ENCODE data around the gene UBAC2. TPM values are rescaled to one million over a fixed set of nuclear protein-coding genes. Genes with fewer than 3 reads are reported as not detected.

The UBAC2 gene
- total and polyA plus RNA-seq, 11 donors, result 32.6 to 66.9 (median 48.5) TPM

GRCh38 chr13:99226513-99226912 is 25.9 kb downstream of the UBAC2 start:
- 65 to 72% (median 68%) methylated on average over 2 of the region's 2 CpGs for whole genome bisulfite sequencing, 4 donors
- H3K9me3 ChIP-seq, result peaks cover 0 to 14% (median 0%) of the 10 kb centered on the region in 12 donors
- peak overlapping the region in 6 of 12 donors; percentile 13 to 85 (median 25) for H3K27ac ChIP-seq
- no peaks in the 10 kb centered on the region for H3K27me3 ChIP-seq
- ATAC-seq, result no peak
- DNase-seq, result no peak
- peaks cover 0 to 3% (median 0%) of the 10 kb centered on the region in 9 donors for H3K36me3 ChIP-seq
- intact Hi-C loops (cut with DNase I), result no loop called here
- H3K4me3 ChIP-seq, result no peak overlapping the region
- peaks cover 4 to 98% (median 51%) of the 10 kb centered on the region in 12 donors for H3K4me1 ChIP-seq
- TF ChIP-seq, protein P1, sequence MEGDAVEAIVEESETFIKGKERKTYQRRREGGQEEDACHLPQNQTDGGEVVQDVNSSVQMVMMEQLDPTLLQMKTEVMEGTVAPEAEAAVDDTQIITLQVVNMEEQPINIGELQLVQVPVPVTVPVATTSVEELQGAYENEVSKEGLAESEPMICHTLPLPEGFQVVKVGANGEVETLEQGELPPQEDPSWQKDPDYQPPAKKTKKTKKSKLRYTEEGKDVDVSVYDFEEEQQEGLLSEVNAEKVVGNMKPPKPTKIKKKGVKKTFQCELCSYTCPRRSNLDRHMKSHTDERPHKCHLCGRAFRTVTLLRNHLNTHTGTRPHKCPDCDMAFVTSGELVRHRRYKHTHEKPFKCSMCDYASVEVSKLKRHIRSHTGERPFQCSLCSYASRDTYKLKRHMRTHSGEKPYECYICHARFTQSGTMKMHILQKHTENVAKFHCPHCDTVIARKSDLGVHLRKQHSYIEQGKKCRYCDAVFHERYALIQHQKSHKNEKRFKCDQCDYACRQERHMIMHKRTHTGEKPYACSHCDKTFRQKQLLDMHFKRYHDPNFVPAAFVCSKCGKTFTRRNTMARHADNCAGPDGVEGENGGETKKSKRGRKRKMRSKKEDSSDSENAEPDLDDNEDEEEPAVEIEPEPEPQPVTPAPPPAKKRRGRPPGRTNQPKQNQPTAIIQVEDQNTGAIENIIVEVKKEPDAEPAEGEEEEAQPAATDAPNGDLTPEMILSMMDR (IDR thresholded peaks at IDR 0.05), result no peak
- no peak for TF ChIP-seq POLR2A (IDR thresholded peaks at IDR 0.05)

GRCh38 chr13:99227331-99227900 is 26.8 kb downstream of the UBAC2 start:
- intact Hi-C loops (cut with DNase I), result no loop called here
- H3K4me1 ChIP-seq, result peaks cover 4 to 98% (median 48%) of the 10 kb centered on the region in 12 donors

GRCh38 chr13:99227909-99228688 is 27.4 kb downstream of the UBAC2 start:
- no peak for TF ChIP-seq POLR2A (IDR thresholded peaks at IDR 0.05)
- TF ChIP-seq, protein P1 (IDR thresholded peaks at IDR 0.05), result no peak
- 87 to 92% (median 89%) methylated on average over 14 to 15 of the region's 15 CpGs for WGBS, 4 donors
- no peak for ATAC-seq

More at GRCh38 chr13:99227331-99227900, 26.8 kb downstream of the UBAC2 start:
- 78 to 88% (median 82%) methylated on average over 6 of the region's 6 CpGs for WGBS, 4 donors
- Histone ChIP-seq H3K9me3 (peaks cover 0 to 12% (median 0%) of the 10 kb centered on the region in 12 donors), H3K27me3 (no peaks in the 10 kb centered on the region), H3K36me3 (peaks cover 0 to 3% (median 0%) of the 10 kb centered on the region in 9 donors), H3K4me3 (no peak overlapping the region), H3K27ac (peak overlapping the region in 4 of 12 donors; percentile 6 to 85 (median 44))
- TF ChIP-seq POLR2A (IDR thresholded peaks at IDR 0.05), result no peak
- TF ChIP-seq, protein P1 (IDR thresholded peaks at IDR 0.05), result no peak
- DNase-seq, result no peak
- ATAC-seq, result no peak

More at GRCh38 chr13:99227909-99228688, 27.4 kb downstream of the UBAC2 start:
- intact Hi-C loops (cut with DNase I), result no loop called here
- Histone ChIP-seq H3K27ac (peak overlapping the region in 8 of 12 donors; percentile 45 to 85 (median 77)), H3K36me3 (peaks cover 0 to 3% (median 0%) of the 10 kb centered on the region in 9 donors), H3K4me3 (peak overlapping the region in 1 of 12 donors; percentile 6), H3K4me1 (peaks cover 4 to 97% (median 49%) of the 10 kb centered on the region in 12 donors), H3K27me3 (no peaks in the 10 kb centered on the region), H3K9me3 (peaks cover 0 to 6% (median 0%) of the 10 kb centered on the region in 12 donors)
- DNase-seq, result no peak

Data from heart left ventricle (tissue), 16 donors.